Chondrocyte (in vitro differentiated cells): ENCODE measurements around the gene MDH1B. TPM values are rescaled to one million over a fixed set of nuclear protein-coding genes. Genes with fewer than 3 reads are reported as not detected.

Source experiments
- DNase-seq: peaks from one replicate; pipeline ENCODE4 v3.0.0; 2021; ENCODE audit warnings: mixed read lengths, low spot score
- H3K27ac Mint-ChIP-seq: one replicate; pipeline ENCODE4 v1.8.0; 2021; ENCODE audit warnings: mild to moderate bottlenecking, moderate library complexity, mixed read lengths; ENCODE audit not compliant: unreplicated experiment
- H3K27me3 Mint-ChIP-seq: 2 replicates; pipeline ENCODE4 v1.8.0; 2021; ENCODE audit warnings: low read depth, mixed read lengths
- H3K36me3 Mint-ChIP-seq: 2 replicates; pipeline ENCODE4 v1.8.0; 2021; ENCODE audit warnings: low read depth, mixed read lengths
- H3K4me1 Mint-ChIP-seq: 2 replicates; pipeline ENCODE4 v1.8.0; 2021; ENCODE audit warnings: low read depth, mild to moderate bottlenecking, mixed read lengths
- H3K4me3 Mint-ChIP-seq: one replicate; pipeline ENCODE4 v1.8.0; 2021; ENCODE audit warnings: mild to moderate bottlenecking, moderate library complexity, mixed read lengths; ENCODE audit not compliant: unreplicated experiment
- H3K9me3 Mint-ChIP-seq: 2 replicates; pipeline ENCODE4 v1.8.0; 2021; ENCODE audit warnings: low read depth, mixed read lengths
- CTCF ChIP-seq: fragments of 200-600 bp; sonication (generic); IDR thresholded peaks from 2 replicates; pipeline ENCODE4 v1.5.0; 2021; ENCODE audit warnings: antibody characterized with exemption, mild to moderate bottlenecking, moderate library complexity
- total RNA-seq: library from RNA; stranded (reverse); gene quantifications from 3 replicates; pipeline ENCODE4 v1.2.1, GENCODE V29; 2021

MDH1B gene
- total RNA-seq, 1 donor from 2014 or later = 0.82 TPM

- no peak overlapping the region for H3K27ac Mint-ChIP-seq
- peaks cover 4% of the 10 kb centered on the region for H3K9me3 Mint-ChIP-seq
- no peaks in the 10 kb centered on the region for H3K36me3 Mint-ChIP-seq
- no peak for DNase-seq
- H3K4me1 Mint-ChIP-seq = no peaks in the 10 kb centered on the region
- TF ChIP-seq CTCF = no peak
- peaks cover 39% of the 10 kb centered on the region for H3K27me3 Mint-ChIP-seq
- no peak overlapping the region for H3K4me3 Mint-ChIP-seq
These were observed 36.6 kb downstream of the MDH1B start for GRCh38 chr2:206728277-206729199.

- Mint-ChIP-seq H3K36me3 (no peaks in the 10 kb centered on the region), H3K4me1 (no peaks in the 10 kb centered on the region), H3K4me3 (no peak overlapping the region), H3K27ac (no peak overlapping the region), H3K9me3 (peaks cover 4% of the 10 kb centered on the region), H3K27me3 (peaks cover 37% of the 10 kb centered on the region)
- no peak for DNase-seq
- no peak for TF ChIP-seq CTCF
These were observed 37.8 kb downstream of the MDH1B start for GRCh38 chr2:206727287-206727686.

GRCh38 chr2:206723288-206723687 is 41.8 kb downstream of the MDH1B start:
- Mint-ChIP-seq H3K4me3 (no peak overlapping the region), H3K27ac (no peak overlapping the region), H3K27me3 (peaks cover 24% of the 10 kb centered on the region), H3K36me3 (no peaks in the 10 kb centered on the region), H3K4me1 (no peaks in the 10 kb centered on the region), H3K9me3 (no peaks in the 10 kb centered on the region)
- TF ChIP-seq CTCF = no peak
- DNase-seq = no peak

DNA sequence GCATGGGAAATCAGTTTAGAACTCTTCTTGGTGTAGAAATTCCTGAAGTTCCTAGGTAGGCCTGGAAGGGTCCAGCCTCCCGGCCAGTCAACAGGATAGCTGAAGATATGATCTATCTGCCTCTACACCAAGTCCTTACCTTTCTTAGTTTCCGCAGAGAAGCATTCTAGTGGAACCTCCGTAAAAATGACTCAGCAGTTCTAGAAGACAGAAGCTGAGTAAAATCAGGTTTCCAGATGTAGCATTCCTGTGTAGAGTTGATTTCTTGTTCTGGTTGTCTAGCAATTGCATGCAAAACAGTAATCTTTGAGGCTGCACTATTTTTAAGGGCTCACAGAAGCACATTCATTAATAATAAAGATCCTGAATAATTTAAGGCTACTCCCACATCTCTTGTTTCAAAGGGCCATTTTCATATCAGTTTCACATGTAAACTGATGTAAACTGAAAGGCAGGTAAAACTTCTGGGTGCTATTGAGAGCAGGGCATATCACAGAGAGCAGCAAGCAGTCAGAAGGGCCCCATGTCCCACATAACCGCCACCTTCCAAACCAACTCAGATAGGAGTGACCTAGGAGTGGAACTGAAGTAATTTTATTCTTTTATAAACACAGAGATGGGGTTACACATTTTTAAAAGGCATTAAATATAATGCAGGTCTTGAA is 43.7 kb downstream of the MDH1B start:
- Mint-ChIP-seq H3K36me3 (no peaks in the 10 kb centered on the region), H3K4me3 (no peak overlapping the region), H3K9me3 (no peaks in the 10 kb centered on the region), H3K27me3 (peaks cover 24% of the 10 kb centered on the region), H3K27ac (no peak overlapping the region), H3K4me1 (no peaks in the 10 kb centered on the region)
- no peak for TF ChIP-seq CTCF
- no peak for DNase-seq

GRCh38 chr2:206718296-206718695 is 46.8 kb downstream of the MDH1B start, which contains the start of gene DYTN:
Gene DYTN, minus strand, starts transcription at chr2:206718396. Its CDS starts 117 bp downstream, at chr2:206718279.
- Mint-ChIP-seq H3K4me1 (no peaks in the 10 kb centered on the region), H3K27ac (no peak within 1 kb of the TSS), H3K4me3 (no peak within 1 kb of the TSS), H3K9me3 (no peaks in the 10 kb centered on the region), H3K27me3 (peaks cover 27% of the 10 kb centered on the region), H3K36me3 (no peaks in the 10 kb centered on the region)
- TF ChIP-seq CTCF = no peak
- no peak for DNase-seq
